Pancreas (tissue), 10 donors: Measurements from ENCODE around the gene SNX1. TPM values are rescaled to one million over a fixed set of nuclear protein-coding genes. Genes with fewer than 3 reads are reported as not detected.

ENCODE experiments used
- ATAC-seq, 4 donors: fragments of 200-7000 bp; cut with Tn5 transposase; one replicate each; pipeline versions ENCODE4 v1.8.0 to v1.9.1; 2020; ENCODE audit warnings: mild to moderate bottlenecking in 4 of 4, moderate library complexity in 4 of 4
- DNase-seq, 6 donors: peaks; one replicate each; pipeline ENCODE4 v3.0.0-alpha.2; 2020
- FAIRE-seq: peaks from 2 replicates; lab custom pipeline; 2012; peaks lifted over from hg19 to GRCh38; lab: Jason Lieb, UNC
- H3K27ac ChIP-seq, 4 donors: fragments of 200-600 bp; sonication (generic); 1 replicate in 3 of 4; 2 replicates in 1 of 4; pipeline versions ENCODE4 v1.5.0 to v1.8.0; 2020
- H3K27me3 ChIP-seq, 4 donors: fragments of 200-600 bp; one replicate each; pipeline ENCODE4 v1.8.0; 2021
- H3K36me3 ChIP-seq, 3 donors: fragments of 200-600 bp; sonication (generic) in 1 of 3; one replicate each; pipeline versions ENCODE4 v1.5.0 to v1.8.0; 2020 to 2021
- H3K4me1 ChIP-seq, 3 donors: fragments of 200-600 bp; one replicate each; pipeline ENCODE4 v1.8.0; 2021
- H3K4me3 ChIP-seq, 4 donors: fragments of 200-600 bp; sonication (generic) in 2 of 4; one replicate each; pipeline versions ENCODE4 v1.5.0 to v1.8.0; 2020 to 2021
- H3K9me3 ChIP-seq, 4 donors: fragments of 200-600 bp; one replicate each; pipeline ENCODE4 v1.8.0; 2021
- CTCF ChIP-seq, 4 donors: fragments of 200-600 bp; sonication (generic) in 3 of 4; IDR thresholded peaks; one replicate each; pipeline versions ENCODE4 v1.5.0 to v1.8.0; 2021; ENCODE audit warnings: antibody characterized with exemption in 4 of 4
- WGBS, 2 donors: extraction: QIAGEN DNeasy Blood & Tissue Kit; methylation state at CpG; one replicate each; pipeline ENCODE4 v1.1.7; 2013; 5-methylcytosine and 5-hydroxymethylcytosine counted together
- intact Hi-C, 3 donors: fragments of 100-400 bp; cut with DNase I; formaldehyde crosslinking; loops; one replicate each; pipeline versions ENCODE4 v1.11.1 to v1.14.2; 2022
- polyA plus RNA-seq, 2 donors: library from polyadenylated mRNA; stranded (reverse); fragments of 200-250 nt; gene quantifications; one replicate each; pipeline ENCODE4 v1.2.3, GENCODE V29; 2013
- total RNA-seq, 6 donors: library from RNA; stranded (reverse); fragmentation: NEBNext Ultra II Directional in 4 of 6; extraction: Animal tissue kit (Norgen Biotek cat#: 25700) in 4 of 6; gene quantifications; one replicate each; pipeline versions ENCODE4 v1.2.1 to v1.2.4, GENCODE V29; 2021 to 2023
- donor health status: healthy with polysubstance abuse.
- donor health status: DM: no; HTN: no; CAD: no; lungs with moderate emphysema.
- donor health status: DM: no; HTN: no; CAD: no.
- donor health status: control.
- donor health status: control.
- donor health status: Bipolar disorder and iron deficiency.
- donor health status: DM: yes; HTN: yes; CAD: no.
- donor health status: DM: no; HTN: no; CAD: no.
- donor health status: DM: no; HTN: no; CAD: no.
- donor health status: DM: yes; HTN: yes; CAD: no.

Gene SNX1
- total and polyA plus RNA-seq, 8 donors, result 32.9 to 82.4 (median 44.9) TPM

- intact Hi-C loops, result no loop called here
- H3K9me3 ChIP-seq, result no peaks in the 10 kb centered on the region
- no peak for TF ChIP-seq CTCF (IDR thresholded peaks at IDR 0.05)
- peaks cover 0 to 11% (median 4%) of the 10 kb centered on the region in 3 donors for H3K4me1 ChIP-seq
- peak within 1 kb of the TSS; percentile 35 to 75 (median 50) for H3K4me3 ChIP-seq
- H3K27ac ChIP-seq, result peak within 1 kb of the TSS in 2 of 4 donors; percentile 23 to 30
- H3K36me3 ChIP-seq, result peaks cover 0 to 19% (median 9%) of the 10 kb centered on the region in 3 donors
- FAIRE-seq (no peak), ATAC-seq (peak; percentile 5 to 28 (median 18)), DNase-seq (peak in 5 of 6 donors; percentile 41 to 87 (median 67))
- no peaks in the 10 kb centered on the region for H3K27me3 ChIP-seq
- 2 to 3% methylated on average over 37 to 83 of the region's 83 CpGs for WGBS, 2 donors
These were observed 56.1 kb downstream of the SNX1 start, which contains the start of gene SNX22 for GRCh38 chr15:64151727-64152506. Gene SNX22 (plus strand): TSS chr15:64151731. CDS start chr15:64151776, 45 bp downstream.

DNA sequence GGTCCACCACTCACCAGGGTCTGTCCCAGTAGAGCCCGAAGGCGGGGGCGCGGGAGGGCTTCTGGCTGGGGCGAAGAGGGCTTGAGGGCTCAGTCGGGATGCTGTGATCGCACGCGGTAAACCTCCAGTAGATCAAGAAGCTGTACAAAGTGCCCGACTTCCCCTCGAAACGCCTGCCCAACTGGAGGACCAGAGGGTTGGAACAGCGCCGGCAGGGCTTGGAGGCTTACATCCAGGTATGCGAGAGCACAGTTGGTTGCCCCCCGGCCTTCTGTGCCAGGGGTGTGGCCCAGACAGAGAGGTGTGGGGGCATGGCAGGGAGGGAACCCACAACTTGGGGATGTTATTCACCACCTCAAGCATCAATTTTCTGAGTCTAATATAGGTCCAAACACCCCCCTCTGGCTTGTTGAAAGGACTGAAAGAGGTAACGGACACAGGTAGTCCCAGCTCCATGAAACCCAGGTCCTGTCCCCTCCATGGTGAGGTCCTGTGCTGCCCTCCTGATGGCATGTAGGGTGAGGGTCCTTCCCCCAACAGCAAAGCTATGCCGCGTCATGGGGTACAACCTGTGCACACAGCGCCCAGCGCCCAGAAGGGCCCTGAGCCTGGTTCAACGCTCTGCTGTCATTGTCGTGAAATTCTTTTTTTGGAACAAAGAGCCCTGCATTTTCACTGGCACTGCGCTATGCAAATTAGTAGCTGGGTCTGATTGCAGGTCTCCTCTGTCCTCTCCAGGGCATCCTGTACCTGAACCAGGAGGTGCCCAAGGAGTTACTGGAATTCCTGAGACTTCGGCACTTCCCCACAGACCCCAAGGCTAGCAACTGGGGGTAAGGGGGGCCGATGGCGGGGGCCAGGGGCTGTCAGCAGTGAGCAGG is 57.0 kb downstream of the SNX1 start:
- no peak for TF ChIP-seq CTCF (IDR thresholded peaks at IDR 0.05)
- intact Hi-C loops, result no loop called here
- Histone ChIP-seq H3K4me3 (peak overlapping the region; percentile 35 to 75 (median 50)), H3K27ac (peak overlapping the region in 1 of 4 donors; percentile 30), H3K27me3 (no peaks in the 10 kb centered on the region), H3K36me3 (peaks cover 0 to 27% (median 14%) of the 10 kb centered on the region in 3 donors), H3K9me3 (no peaks in the 10 kb centered on the region), H3K4me1 (peaks cover 0 to 11% (median 4%) of the 10 kb centered on the region in 3 donors)
- peak; percentile 2 to 12 (median 6) for ATAC-seq
- peak in 5 of 6 donors; percentile 35 to 81 (median 64) for DNase-seq
- WGBS, 2 donors, result 25 to 35% methylated on average over 27 of the region's 27 CpGs
- FAIRE-seq, result no peak

- ATAC-seq (peak; percentile 79 to 91 (median 84)), FAIRE-seq (no peak), DNase-seq (peak; percentile 87 to 99 (median 94))
- Histone ChIP-seq H3K36me3 (peaks cover 0 to 37% (median 21%) of the 10 kb centered on the region in 3 donors), H3K27me3 (no peaks in the 10 kb centered on the region), H3K4me3 (no peak overlapping the region), H3K9me3 (no peaks in the 10 kb centered on the region), H3K4me1 (peaks cover 3 to 12% (median 4%) of the 10 kb centered on the region in 3 donors), H3K27ac (peak overlapping the region in 2 of 4 donors; percentile 28 to 30)
- peak; percentile 97 to 99 (median 98) for TF ChIP-seq CTCF (IDR thresholded peaks at IDR 0.05)
- WGBS, 2 donors, result 11 to 12% methylated on average over 12 of the region's 12 CpGs
- intact Hi-C loops, result no loop called here
These were observed 57.9 kb downstream of the SNX1 start for GRCh38 chr15:64153480-64154367.

- H3K27me3 ChIP-seq, result no peaks in the 10 kb centered on the region
- TF ChIP-seq CTCF (IDR thresholded peaks at IDR 0.05), result no peak
- ATAC-seq (no peak), DNase-seq (no peak), FAIRE-seq (no peak)
- no peak overlapping the region for H3K4me3 ChIP-seq
- H3K27ac ChIP-seq, result no peak overlapping the region
- H3K36me3 ChIP-seq, result peaks cover 3 to 50% (median 41%) of the 10 kb centered on the region in 3 donors
- WGBS, 2 donors, result 84 to 90% methylated on average over 15 of the region's 15 CpGs
- peaks cover 14 to 35% (median 21%) of the 10 kb centered on the region in 3 donors for H3K4me1 ChIP-seq
- intact Hi-C loops, result no loop called here
- no peaks in the 10 kb centered on the region for H3K9me3 ChIP-seq
These were observed 60.2 kb downstream of the SNX1 start for GRCh38 chr15:64155802-64156651.
